ENCODE results near the gene TSPAN2. TPM values are rescaled to one million over a fixed set of nuclear protein-coding genes. Genes with fewer than 3 reads are reported as not detected.

The TSPAN2 gene
- polyA plus RNA-seq, 12 donors, result 7.3 to 42.5 (median 18.8) TPM; not detected in 1

DNA sequence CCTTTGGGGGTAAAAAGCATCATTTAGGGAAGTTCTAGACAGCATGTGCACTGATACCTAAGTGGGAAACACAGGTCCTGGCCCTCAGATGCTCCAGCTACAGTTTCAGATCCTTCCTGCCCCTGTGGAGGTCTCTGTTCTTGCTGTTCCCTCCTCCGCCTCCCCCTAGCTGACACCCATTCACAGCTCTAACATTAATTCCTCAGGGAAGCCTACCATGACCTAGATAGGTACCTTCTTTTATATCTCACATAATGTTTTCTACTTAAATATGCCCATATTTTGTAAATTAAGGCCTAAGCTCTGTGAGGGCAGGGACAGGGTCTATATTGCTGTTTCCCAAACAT is 11.3 kb downstream of the TSPAN2 start:
- no peak for DNase-seq

GRCh38 chr1:115077286-115077983 is 11.9 kb downstream of the TSPAN2 start:
- DNase-seq, result no peak

DNA sequence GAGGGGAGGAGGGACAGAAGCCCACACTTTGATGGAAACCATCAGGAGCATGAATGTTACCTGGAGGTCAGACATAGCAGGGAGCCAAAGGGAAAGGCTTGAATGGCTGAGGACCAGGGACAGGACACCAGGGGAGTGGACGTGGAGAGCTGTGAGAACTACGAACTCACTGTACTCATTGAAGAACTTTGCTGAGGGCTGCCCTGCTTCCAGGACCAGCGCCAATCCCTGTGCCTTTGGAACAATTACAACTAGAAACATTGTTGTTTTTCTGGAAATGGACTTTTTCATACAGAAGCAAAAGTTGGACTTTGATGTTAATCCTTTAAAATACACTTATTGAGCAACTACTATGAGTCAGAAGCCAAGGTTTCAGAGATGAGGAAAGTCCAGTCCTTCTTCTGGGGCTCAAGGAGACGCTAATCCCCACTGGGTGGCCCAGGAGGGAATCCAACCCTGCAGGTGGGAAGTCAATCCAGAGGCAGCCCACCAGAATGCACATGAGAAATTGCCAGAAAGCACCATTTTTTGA is 12.9 kb downstream of the TSPAN2 start:
- DNase-seq, result no peak

DNA sequence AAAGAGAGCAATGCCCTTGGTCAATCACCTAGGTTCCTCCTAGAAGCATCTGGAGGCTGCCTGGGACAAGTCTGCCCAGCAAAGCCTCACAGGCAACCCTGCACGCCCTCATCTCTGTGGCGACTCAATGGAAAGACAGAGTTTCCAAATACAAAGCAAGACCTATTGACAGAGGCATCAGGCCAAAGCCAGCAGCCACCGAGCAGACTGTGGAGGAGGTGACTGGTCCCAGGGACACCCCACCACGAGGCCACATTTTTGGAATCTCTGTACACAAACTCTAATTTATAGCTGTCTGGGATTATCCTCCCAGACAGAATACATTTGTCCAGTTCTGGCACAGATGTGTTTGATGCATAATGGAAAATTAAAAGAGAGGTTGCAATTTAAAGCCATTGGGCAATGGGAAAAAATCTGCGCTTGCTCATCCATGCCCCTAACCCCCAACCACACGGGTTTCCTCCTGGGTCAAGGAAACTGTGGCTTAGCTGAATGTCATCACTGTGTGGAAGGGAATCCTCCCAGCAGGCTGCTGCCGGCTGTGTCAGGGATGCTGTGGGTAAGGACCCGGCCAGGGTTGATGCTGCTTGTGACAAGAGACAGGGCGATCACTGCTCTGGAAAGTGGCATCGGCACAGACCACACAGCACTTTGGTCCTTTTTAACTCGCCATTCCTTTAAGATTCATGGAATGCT is 14.3 kb downstream of the TSPAN2 start:
- DNase-seq, result no peak

GRCh38 chr1:115073298-115074087 is 15.8 kb downstream of the TSPAN2 start:
- no peak for DNase-seq

GRCh38 chr1:115071012-115071664 is 18.2 kb downstream of the TSPAN2 start:
- no peak for DNase-seq

DNA sequence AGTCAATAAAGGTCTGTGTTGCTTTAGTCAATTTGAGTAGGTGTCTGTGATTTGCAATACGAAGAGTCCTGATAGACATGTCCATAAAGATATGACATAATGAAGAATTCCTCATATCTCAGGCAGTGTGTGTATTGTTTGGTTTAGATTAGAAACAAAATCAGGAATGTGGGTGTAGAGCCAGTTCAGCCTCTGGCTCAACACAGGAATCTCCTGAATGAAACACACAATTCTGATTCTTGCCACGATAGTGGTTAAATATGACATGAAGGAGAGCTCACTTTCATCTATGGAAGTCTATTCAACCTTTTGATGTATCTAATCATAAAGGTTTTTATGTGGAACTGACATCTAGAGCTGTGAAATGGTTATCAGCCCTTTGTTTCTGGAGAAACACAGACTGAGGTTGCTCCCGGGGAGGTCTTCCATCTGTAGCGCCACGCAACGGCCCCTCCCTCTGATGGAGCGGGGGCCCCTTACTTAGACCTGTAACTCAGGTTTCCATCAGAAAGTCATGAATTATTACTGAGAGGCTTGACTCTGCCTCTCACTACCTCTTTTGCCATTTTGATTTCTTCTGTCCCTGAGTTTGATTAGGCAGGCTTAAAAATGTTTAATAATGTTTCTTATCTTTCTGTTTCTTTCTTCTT is 19.5 kb downstream of the TSPAN2 start:
- no peak for DNase-seq

DNA sequence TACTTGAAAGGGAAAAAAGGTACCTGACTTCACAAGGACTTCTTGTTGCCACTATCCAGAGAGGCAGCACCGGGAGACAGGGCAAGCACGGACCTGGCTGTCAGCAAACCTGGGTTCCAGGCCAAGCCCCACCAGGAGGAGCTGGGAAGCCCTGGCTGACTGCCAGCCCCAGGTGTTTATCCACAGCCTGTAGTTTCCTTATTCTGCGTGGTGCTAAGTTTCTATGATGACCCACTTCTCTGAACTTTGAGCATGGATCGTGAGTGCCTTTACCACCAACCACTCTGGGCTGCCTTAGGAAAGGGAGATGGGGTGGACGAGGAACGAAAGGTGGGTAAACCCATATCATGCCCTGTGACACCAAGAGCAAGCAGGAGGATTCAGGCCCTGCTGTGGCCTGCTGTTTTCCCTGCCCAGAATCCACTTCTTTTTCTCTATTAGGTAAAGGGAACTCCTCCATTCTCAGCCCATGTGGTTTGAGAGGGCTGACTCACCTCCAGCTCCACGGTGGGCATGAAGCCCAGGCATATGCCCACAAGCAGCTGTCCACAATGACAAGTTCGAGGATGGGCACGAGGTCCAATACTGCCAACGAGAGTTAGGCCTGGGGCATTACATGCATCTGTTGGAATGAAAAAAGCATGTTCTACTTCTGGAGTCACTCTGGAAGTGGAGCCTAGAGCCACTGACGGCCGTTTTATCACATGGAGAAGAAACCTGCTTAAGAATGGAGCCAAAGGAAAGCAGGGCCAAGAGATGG is 20.3 kb downstream of the TSPAN2 start:
- no peak for DNase-seq

GRCh38 chr1:115067161-115067859 is 22.0 kb downstream of the TSPAN2 start:
- DNase-seq, result no peak

DNA sequence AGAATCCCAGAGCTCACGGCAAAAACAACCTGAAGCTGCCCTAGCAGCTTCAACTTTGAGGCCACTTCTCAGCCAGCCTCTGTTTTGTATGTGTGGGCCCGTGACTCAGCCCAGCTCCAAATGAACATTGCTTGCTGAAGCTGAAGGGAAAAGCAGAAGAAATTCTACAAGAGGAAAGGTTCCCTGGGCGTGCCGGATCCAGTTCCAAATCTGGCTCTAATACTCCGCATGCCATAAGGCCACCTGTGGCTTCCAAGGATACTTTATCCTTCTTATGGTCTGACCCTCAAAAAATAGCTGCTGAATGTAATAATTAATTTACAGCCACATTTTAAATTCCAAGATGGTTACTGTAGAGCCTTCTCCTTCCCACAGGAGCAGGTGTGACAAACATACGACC is 24.3 kb downstream of the TSPAN2 start:
- no peak for DNase-seq

GRCh38 chr1:115064461-115064860 is 24.8 kb downstream of the TSPAN2 start:
- no peak for DNase-seq

- no peak for DNase-seq
Measured at GRCh38 chr1:115063228-115063901, 25.9 kb downstream of the TSPAN2 start.

DNA sequence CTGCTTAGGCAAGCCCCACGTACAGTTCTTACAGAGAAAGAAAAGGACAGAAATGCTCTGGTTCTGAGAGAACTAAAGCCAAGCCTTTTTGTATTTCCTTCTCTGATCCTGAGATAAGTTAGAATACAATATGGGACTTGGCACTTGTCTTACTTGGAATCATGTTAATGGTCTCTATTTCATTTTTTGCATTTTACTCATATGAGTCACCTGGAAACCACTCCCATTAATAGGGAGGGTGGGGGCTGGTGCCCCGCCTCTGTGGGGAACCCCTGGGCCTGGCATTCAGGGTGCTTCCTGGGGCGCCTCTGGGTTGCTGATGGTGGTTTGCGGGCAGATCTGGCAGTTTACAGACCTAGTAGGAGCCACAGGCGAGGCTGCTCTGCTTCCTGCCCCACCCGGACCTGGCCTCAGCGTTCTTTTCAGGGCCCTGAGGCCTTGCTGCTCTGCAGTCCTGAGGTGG is 26.7 kb downstream of the TSPAN2 start:
- DNase-seq, result no peak

- DNase-seq, result no peak
Measured at GRCh38 chr1:115060501-115060900, 28.8 kb downstream of the TSPAN2 start.

DNA sequence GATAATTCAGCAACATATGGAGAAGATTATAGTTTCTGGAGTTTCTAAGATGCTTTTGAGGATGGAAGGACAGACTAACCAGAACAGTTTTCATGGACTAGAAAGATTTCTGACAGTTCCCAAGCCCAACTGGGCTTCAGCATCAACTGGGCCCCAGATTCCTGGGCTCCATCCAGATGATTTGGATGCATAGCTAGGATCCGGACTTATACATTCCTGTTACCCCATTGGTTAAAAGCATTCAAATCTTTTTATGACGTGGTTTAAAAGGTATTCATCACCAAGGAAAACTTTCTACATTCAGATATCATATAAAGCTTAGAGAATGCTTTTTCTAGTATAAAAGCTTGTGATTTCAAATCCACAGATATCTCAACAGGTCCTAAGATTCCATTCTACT is 30.0 kb downstream of the TSPAN2 start:
- no peak for DNase-seq

- no peak for DNase-seq
Measured at GRCh38 chr1:115057661-115058254, 31.5 kb downstream of the TSPAN2 start.

DNA sequence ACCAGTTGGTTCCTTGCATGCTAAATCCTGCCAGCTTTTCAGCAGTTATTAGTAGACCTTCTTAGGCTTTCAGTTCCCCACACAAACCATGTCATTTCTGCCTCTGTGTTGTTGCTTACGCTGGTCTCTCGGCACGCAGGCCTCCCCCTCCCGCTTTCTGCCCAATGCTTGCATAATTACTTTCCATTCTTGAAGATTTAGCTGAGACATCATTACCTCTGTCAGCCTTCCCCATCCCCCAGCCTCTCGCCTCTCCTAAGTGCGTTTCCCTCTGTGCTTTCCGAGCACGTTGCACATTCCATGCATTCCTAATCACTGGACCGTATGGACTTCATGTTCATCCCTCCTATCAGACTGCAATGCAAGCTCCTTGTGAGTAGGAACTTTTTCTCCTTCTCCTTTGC is 32.9 kb downstream of the TSPAN2 start:
- DNase-seq, result peak; percentile 29

DNA sequence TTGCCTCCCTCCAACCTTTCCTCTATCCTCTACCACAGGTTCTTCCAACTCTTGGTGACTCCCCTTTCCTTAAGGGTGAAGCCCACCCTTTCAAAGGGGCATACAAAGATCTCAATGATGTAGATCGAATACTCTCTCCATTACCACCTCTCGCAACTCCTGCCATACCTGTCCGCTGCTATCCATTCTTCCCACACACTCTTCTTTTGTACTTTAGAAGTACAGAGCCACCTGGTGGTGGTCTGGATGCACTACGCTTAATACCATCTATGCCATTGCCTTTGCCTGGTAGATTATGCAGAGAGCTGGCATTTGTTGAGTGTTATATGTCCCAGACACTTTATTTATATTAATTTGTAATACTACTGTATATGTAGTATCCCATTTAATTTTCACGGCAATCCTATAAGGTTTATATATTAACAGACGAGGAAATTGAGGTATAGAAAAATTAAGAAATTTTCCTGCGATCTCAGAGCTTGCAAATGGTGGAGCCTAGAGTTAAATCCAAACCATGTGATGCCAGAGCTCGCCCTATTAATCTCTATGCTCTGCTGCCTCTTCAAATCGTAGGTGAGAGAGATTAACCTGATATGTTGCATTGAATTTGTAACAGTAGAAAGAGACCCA is 36.7 kb downstream of the TSPAN2 start:
- DNase-seq, result no peak

Data from muscle of arm (tissue), 12 donors.